BJ (cell line): Measurements from ENCODE around the gene GALNT13. TPM values are rescaled to one million over a fixed set of nuclear protein-coding genes. Genes with fewer than 3 reads are reported as not detected.

Experiments
- CTCF ChIA-PET: fragments of 350-600 bp; formaldehyde crosslinking; extraction: SDS; loops from one replicate; lab custom pipeline; 2021; ENCODE audit warnings: antibody characterized with exemption, inconsistent platforms; lab: Yijun Ruan, JAX
- POLR2A ChIA-PET: fragments of 300-600 bp; sonication (Branson Sonifier 250); formaldehyde crosslinking; extraction: SDS; loops from one replicate; lab custom pipeline; 2021; ENCODE audit warnings: antibody characterized with exemption; lab: Charles Lee
- DNase-seq: peaks from one replicate; pipeline ENCODE4 v3.0.0-alpha.2; 2011; ENCODE audit warnings: low read depth
- H3K27me3 ChIP-seq: 2 replicates; pipeline ENCODE4 v1.6.0; 2011; ENCODE audit warnings: low read length; ENCODE audit not compliant: control insufficient read depth, insufficient read depth
- H3K36me3 ChIP-seq: 2 replicates; pipeline ENCODE4 v1.5.1; 2011; ENCODE audit warnings: low read length; ENCODE audit not compliant: control insufficient read depth, insufficient read depth
- H3K4me3 ChIP-seq: 2 replicates; pipeline ENCODE4 v1.5.1; 2011; ENCODE audit warnings: low read depth, mild to moderate bottlenecking, control low read depth, low read length
- CTCF ChIP-seq: IDR thresholded peaks from 2 replicates; pipeline ENCODE4 v1.5.1; 2011; ENCODE audit warnings: low read depth, mild to moderate bottlenecking, control low read depth, inconsistent platforms, low read length, moderate library complexity; ENCODE audit not compliant: insufficient read depth
- polyA plus RNA-seq: library from polyadenylated mRNA; depleted of rRNA; stranded (reverse); fragments of >200 nt; gene quantifications from 2 replicates; pipeline ENCODE4 v1.2.3, GENCODE V29; 2011

The GALNT13 gene
- polyA plus RNA-seq, 1 experiment: not detected

- Histone ChIP-seq H3K36me3 (no peaks in the 10 kb centered on the region), H3K27me3 (no peaks in the 10 kb centered on the region), H3K4me3 (no peak overlapping the region)
- CTCF ChIA-PET: no interaction called here
- no peak for TF ChIP-seq CTCF
- POLR2A ChIA-PET: no interaction called here
- no peak for DNase-seq
These were observed 7.7 kb upstream of the GALNT13 start for GRCh38 chr2:153864022-153864421.

DNA sequence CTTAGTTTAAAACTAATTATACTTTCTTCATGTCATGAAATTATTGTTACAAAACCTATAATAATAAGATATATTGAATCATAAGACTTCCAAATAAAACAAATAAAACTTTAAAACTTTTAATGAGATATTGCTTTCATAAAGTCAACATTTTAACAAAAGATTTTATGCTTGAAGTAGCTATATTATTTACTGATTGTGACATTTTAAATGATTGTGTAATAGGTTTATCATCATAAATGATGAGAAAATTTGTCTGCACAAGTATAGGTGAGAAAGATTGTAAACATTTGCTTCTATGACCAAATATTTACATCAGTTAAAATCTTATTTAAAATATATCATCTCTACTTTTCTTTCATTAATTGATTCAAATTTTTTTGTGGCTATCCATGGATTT is 5.1 kb upstream of the GALNT13 start:
- POLR2A ChIA-PET: no interaction called here
- CTCF ChIA-PET: no interaction called here
- no peak for DNase-seq
- no peak for TF ChIP-seq CTCF
- Histone ChIP-seq H3K27me3 (no peaks in the 10 kb centered on the region), H3K36me3 (no peaks in the 10 kb centered on the region), H3K4me3 (no peak overlapping the region)

DNA sequence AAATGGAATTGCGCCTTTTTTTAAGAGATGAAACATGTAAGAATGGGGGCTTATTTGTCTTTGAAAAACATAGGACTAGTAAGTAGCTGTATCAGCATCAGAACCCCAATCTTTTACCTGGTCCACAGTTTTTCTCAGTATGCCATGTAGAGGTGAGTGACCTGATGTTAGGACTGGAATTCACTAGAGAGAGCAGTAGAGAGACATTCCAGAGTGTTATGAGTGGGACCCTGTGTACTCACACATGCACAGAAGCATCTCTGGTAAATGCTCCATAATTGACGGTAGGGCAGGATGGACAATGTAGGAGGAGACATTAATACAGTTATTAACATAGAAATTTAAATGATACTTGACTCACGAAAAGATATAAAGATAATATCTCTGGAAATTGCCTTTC is 1.4 kb upstream of the GALNT13 start:
- CTCF ChIA-PET: no interaction called here
- DNase-seq: no peak

DNA sequence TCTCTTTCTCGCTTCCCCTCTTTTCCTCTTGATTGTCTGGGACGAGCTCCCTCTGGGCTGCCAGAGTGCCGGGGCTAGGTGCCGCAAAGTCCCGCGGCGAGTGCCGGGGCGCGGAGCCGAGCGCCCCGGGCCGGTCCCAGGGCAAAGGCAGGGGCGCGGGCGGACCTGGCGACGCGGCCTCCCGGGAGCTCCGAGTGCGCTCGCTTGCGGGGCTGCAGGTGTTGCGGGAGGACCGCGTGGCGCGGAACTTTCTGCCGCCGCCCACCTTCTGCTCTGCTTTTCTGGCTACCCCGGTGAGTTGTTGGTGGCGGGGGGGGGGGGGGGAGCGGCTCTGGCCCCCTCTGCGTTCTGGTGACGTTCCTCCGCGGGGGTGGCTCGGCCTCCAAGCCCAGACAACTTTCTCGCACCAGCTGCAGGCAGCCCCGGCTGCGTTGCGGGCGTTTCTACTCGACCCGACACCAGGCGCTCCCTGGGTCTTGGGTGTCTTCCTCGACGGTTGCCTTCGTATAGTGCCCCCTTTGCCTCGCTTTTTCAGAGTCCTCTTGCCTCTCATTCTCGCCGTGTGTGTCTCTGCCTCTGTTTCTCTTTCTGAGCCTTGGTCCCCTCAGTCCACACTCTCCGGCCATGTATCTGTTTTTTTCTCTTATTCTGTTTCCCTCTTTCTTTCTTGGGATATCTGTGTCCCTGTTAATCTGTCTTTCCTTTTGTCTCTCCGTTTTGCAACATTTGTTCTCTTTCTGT is 759 bp downstream of the GALNT13 start:
- ChIA-PET CTCF (no interaction called here), POLR2A (no interaction called here)
- no peaks in the 10 kb centered on the region for H3K36me3 ChIP-seq
- TF ChIP-seq CTCF: no peak
- DNase-seq: no peak
- no peaks in the 10 kb centered on the region for H3K27me3 ChIP-seq
- H3K4me3 ChIP-seq: no peak overlapping the region

More for the DNA sequence above, 1.4 kb upstream of the GALNT13 start:
- Histone ChIP-seq H3K36me3 (no peaks in the 10 kb centered on the region), H3K4me3 (no peak overlapping the region), H3K27me3 (no peaks in the 10 kb centered on the region)
- no peak for TF ChIP-seq CTCF
- POLR2A ChIA-PET: no interaction called here

DNA sequence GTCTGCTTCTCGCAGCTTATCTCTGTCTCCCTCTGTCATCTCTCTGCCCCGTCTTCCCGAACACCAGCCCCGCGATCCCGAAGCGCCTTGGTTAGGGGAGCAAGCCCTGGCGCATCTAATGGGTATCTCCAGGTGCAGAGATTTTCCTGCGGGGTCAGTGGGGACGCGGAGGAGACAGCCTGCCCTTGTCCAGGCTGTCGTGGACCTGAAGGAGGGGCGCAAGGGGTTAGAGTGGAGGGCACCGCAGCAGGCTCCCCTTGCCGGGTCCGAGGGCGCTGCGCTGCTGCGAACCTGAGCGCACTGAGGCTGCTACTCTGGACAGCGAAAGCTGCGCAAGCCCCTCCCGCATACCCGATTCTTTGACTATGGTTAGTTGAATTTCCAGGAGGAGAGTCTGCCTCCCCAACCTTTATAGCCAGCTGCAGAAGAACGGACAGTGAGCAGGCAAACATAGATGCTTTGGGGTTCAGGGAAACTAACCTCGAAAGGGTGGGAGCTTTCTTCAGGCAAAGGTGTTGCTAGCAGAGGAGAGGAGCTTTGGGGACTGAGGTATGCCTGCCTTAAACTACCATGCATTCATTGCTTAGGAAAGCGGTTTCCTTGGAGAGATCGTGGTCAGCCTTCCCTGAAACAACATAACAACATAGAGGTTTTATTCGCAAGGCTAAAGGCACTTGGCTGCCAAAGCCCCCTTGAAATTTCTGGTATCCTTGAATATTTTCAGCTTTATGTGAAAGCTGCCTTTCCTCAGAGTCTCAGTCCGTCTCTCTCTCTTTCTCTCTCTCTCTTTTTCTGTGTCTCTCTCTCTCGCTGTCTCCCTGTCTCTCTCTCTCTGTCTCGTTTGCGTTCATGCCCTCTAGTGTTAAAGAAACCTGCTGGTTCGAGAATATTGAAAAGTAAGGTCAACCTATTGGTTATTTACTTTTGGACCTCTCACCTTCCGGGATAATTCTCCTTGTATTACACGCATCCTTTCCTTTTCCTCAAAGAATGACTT is 1.6 kb downstream of the GALNT13 start:
- POLR2A ChIA-PET: no interaction called here
- H3K27me3 ChIP-seq: no peaks in the 10 kb centered on the region
- TF ChIP-seq CTCF: no peak
- H3K36me3 ChIP-seq: no peaks in the 10 kb centered on the region
- no peak for DNase-seq
- CTCF ChIA-PET: no interaction called here
- no peak overlapping the region for H3K4me3 ChIP-seq
